HL-60 (cell line): ENCODE data around the gene DAAM1.

Source experiments
- DNase-seq, 2 experiments: peaks; one replicate each; pipeline ENCODE4 v3.0.0-alpha.2; 2010 to 2020; ENCODE audit warnings: low read depth in 1 of 2, low spot score in 1 of 2
- H3K27ac ChIP-seq: fragments of 250-450 bp; sonication (Bioruptor Pico); replicated peaks from 2 replicates; pipeline ENCODE4 v1.5.1; 2020; ENCODE audit warnings: mild to moderate bottlenecking, moderate library complexity
- H3K27me3 ChIP-seq: fragments of 250-450 bp; sonication (Bioruptor Pico); 2 replicates; pipeline ENCODE4 v1.5.1; 2021; ENCODE audit warnings: mild to moderate bottlenecking, moderate library complexity; ENCODE audit not compliant: insufficient read depth, poor library complexity, severe bottlenecking
- H3K4me3 ChIP-seq: replicated peaks from 2 replicates; pipeline ENCODE4 v1.5.1; 2011; ENCODE audit warnings: mild to moderate bottlenecking, control low read depth, low read length; ENCODE audit not compliant: insufficient read depth
- GABPA ChIP-seq: IDR thresholded peaks from 2 replicates; pipeline ENCODE4 v1.6.1; 2012; ENCODE audit warnings: low read depth
- POLR2AphosphoS5 ChIP-seq: IDR thresholded peaks from 2 replicates; pipeline ENCODE4 v1.6.1; 2012; ENCODE audit warnings: low read depth
- SPI1 ChIP-seq: IDR thresholded peaks from 2 replicates; pipeline ENCODE4 v1.6.1; 2012; ENCODE audit warnings: low read depth, mild to moderate bottlenecking, borderline replicate concordance
- TF ChIP-seq, protein P1 (sequence below): IDR thresholded peaks from 2 replicates; pipeline ENCODE4 v1.6.1; 2012; ENCODE audit warnings: low read depth; ENCODE audit not compliant: insufficient replicate concordance
- TF ChIP-seq, protein P2 (sequence below): IDR thresholded peaks from one replicate; pipeline ENCODE4 v1.5.1; 2011; ENCODE audit warnings: low read length, control low read depth, inconsistent platforms; ENCODE audit not compliant: insufficient read depth

The DAAM1 gene

DNA sequence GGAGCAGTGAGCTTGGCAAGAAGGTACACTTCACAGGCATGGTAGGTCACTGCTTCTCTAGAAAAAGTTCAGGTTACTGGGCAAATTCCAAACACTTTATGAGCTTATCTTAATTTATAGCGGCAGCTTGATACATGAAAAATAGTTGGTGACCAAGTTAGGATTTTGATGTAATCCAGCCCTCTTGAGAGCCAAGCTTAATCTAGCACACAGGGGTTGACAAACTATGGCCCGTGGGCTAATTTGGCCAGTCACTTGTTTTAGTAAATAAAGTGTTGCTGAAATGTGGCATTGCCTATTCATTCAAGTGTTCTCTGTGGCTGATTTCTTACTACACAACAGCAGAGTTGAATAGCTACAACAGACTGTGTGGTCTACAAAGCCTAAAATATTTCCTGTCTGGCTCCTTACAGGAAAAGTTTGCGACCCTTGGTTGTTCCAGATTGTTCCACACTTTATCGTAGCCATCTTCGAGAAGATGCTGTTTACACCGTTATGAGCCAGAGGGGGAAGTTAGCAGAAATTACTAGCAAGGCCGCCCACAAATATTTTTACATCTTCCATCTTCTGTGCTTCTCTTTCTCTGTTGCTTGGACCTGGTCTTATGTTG lies 120.9 kb downstream of the DAAM1 start:
- no peak for DNase-seq
- no peak for TF ChIP-seq GABPA
- TF ChIP-seq SPI1, result no peak
- TF ChIP-seq, protein P1, sequence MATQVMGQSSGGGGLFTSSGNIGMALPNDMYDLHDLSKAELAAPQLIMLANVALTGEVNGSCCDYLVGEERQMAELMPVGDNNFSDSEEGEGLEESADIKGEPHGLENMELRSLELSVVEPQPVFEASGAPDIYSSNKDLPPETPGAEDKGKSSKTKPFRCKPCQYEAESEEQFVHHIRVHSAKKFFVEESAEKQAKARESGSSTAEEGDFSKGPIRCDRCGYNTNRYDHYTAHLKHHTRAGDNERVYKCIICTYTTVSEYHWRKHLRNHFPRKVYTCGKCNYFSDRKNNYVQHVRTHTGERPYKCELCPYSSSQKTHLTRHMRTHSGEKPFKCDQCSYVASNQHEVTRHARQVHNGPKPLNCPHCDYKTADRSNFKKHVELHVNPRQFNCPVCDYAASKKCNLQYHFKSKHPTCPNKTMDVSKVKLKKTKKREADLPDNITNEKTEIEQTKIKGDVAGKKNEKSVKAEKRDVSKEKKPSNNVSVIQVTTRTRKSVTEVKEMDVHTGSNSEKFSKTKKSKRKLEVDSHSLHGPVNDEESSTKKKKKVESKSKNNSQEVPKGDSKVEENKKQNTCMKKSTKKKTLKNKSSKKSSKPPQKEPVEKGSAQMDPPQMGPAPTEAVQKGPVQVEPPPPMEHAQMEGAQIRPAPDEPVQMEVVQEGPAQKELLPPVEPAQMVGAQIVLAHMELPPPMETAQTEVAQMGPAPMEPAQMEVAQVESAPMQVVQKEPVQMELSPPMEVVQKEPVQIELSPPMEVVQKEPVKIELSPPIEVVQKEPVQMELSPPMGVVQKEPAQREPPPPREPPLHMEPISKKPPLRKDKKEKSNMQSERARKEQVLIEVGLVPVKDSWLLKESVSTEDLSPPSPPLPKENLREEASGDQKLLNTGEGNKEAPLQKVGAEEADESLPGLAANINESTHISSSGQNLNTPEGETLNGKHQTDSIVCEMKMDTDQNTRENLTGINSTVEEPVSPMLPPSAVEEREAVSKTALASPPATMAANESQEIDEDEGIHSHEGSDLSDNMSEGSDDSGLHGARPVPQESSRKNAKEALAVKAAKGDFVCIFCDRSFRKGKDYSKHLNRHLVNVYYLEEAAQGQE, result no peak
- TF ChIP-seq POLR2AphosphoS5, result no peak
- TF ChIP-seq, protein P2, sequence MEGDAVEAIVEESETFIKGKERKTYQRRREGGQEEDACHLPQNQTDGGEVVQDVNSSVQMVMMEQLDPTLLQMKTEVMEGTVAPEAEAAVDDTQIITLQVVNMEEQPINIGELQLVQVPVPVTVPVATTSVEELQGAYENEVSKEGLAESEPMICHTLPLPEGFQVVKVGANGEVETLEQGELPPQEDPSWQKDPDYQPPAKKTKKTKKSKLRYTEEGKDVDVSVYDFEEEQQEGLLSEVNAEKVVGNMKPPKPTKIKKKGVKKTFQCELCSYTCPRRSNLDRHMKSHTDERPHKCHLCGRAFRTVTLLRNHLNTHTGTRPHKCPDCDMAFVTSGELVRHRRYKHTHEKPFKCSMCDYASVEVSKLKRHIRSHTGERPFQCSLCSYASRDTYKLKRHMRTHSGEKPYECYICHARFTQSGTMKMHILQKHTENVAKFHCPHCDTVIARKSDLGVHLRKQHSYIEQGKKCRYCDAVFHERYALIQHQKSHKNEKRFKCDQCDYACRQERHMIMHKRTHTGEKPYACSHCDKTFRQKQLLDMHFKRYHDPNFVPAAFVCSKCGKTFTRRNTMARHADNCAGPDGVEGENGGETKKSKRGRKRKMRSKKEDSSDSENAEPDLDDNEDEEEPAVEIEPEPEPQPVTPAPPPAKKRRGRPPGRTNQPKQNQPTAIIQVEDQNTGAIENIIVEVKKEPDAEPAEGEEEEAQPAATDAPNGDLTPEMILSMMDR, result no peak
- H3K27ac ChIP-seq, result no peak overlapping the region

DNA sequence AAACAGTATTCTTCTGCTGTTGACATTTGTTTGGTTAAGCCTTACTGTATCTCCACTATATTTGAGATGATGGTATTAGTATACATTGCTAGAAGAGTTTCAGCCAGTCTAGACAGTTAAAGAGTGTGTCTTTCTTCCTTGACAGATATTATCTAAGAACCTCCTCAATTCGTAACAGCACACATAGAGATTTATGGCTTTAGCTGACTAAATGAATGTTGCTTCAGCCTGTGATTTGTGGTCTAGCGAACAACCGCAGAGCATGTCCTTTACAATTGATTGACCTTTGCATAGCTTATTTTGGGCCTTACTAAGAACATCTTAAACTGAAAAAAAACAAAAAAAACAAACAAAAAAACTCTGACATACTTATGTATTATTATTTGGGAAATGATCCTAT lies 122.2 kb downstream of the DAAM1 start:
- no peak for DNase-seq
- TF ChIP-seq, protein P2, result no peak
- TF ChIP-seq GABPA (no peak), SPI1 (no peak), POLR2AphosphoS5 (no peak)
- TF ChIP-seq, protein P1, result no peak
- Histone ChIP-seq H3K27ac (no peak overlapping the region), H3K4me3 (no peak overlapping the region), H3K27me3 (no peaks in the 10 kb centered on the region)

More for the DNA sequence above, 120.9 kb downstream of the DAAM1 start:
- H3K4me3 ChIP-seq, result no peak overlapping the region
- H3K27me3 ChIP-seq, result no peaks in the 10 kb centered on the region

DNA sequence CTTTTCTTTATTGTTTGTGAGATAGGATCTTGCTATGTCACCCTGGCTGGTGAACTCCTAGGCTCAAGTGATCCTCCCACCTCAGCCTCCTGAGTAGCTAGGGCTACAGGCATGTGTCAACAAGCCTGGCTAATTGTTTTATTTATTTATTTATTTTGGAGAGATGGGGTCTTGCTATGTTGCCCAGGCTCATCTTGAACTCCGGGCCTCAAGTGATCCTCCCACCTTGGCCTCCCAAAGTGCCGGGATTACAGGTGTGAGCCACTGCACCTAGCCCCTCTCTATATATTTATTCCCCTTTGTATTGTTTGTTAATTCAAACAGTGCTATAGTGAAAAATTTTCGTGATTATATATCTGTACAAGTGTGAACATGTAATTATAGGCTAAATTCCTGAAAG lies 123.3 kb downstream of the DAAM1 start:
- Histone ChIP-seq H3K27ac (no peak overlapping the region), H3K4me3 (no peak overlapping the region), H3K27me3 (no peaks in the 10 kb centered on the region)
- no peak for TF ChIP-seq SPI1
- TF ChIP-seq, protein P2, result no peak
- TF ChIP-seq POLR2AphosphoS5, result no peak
- TF ChIP-seq, protein P1, result no peak
- TF ChIP-seq GABPA, result no peak
- DNase-seq, result no peak
